ENCODE measurements around the gene SUGCT.

DNA sequence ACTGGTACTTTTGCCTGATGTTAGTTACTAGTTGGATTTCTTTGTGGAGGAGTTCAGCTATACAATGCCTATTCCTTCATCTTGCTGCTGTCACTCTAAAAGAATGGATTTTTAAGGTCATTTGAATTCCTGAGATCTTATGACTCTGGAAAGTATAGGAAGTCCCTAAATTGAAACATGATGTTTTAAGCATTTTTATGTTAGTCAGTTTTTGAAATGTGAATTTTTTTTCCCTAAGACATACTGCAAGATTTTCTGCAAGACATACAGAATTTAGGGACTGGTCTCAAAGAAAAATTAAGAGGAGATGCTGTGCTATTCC lies 355.8 kb downstream of the SUGCT start:
- TF ChIP-seq FOXA1 (IDR thresholded peaks at IDR 0.05; ENCODE audit: borderline replicate concordance) (no peak), GATAD2A (IDR thresholded peaks at IDR 0.05) (no peak), MLLT1 (IDR thresholded peaks at IDR 0.05) (no peak), BCL6 (CRISPR knock-in tag; IDR thresholded peaks at IDR 0.05) (no peak), TEAD4 (IDR thresholded peaks at IDR 0.05; ENCODE audit: low read length) (no peak), TEAD4 (CRISPR knock-in tag; IDR thresholded peaks at IDR 0.05; ENCODE audit: borderline replicate concordance) (no peak), BRD4 (IDR thresholded peaks at IDR 0.05) (no peak), MYC (IDR thresholded peaks at IDR 0.05; ENCODE audit: low read depth, low read length) (no peak), MYC (CRISPR knock-in tag; IDR thresholded peaks at IDR 0.05; ENCODE audit: borderline replicate concordance, low read depth) (no peak)
- TF ChIP-seq, protein P1, sequence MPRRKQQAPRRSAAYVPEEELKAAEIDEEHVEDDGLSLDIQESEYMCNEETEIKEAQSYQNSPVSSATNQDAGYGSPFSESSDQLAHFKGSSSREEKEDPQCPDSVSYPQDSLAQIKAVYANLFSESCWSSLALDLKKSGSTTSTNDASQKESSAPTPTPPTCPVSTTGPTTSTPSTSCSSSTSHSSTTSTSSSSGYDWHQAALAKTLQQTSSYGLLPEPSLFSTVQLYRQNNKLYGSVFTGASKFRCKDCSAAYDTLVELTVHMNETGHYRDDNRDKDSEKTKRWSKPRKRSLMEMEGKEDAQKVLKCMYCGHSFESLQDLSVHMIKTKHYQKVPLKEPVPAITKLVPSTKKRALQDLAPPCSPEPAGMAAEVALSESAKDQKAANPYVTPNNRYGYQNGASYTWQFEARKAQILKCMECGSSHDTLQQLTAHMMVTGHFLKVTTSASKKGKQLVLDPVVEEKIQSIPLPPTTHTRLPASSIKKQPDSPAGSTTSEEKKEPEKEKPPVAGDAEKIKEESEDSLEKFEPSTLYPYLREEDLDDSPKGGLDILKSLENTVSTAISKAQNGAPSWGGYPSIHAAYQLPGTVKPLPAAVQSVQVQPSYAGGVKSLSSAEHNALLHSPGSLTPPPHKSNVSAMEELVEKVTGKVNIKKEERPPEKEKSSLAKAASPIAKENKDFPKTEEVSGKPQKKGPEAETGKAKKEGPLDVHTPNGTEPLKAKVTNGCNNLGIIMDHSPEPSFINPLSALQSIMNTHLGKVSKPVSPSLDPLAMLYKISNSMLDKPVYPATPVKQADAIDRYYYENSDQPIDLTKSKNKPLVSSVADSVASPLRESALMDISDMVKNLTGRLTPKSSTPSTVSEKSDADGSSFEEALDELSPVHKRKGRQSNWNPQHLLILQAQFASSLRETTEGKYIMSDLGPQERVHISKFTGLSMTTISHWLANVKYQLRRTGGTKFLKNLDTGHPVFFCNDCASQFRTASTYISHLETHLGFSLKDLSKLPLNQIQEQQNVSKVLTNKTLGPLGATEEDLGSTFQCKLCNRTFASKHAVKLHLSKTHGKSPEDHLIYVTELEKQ (CRISPR knock-in tag; IDR thresholded peaks at IDR 0.05), result no peak

All from K562 (cell line).